CD4-positive, alpha-beta T cell (primary cell): ENCODE results near the gene CXCR2. TPM values are rescaled to one million over a fixed set of nuclear protein-coding genes. Genes with fewer than 3 reads are reported as not detected.

Source experiments
- ATAC-seq: fragments of 200-7000 bp; cut with Tn5 transposase; one replicate; pipeline ENCODE4 v1.10.0; 2022; ENCODE audit warnings: mild to moderate bottlenecking; ENCODE audit not compliant: poor library complexity
- CTCF ChIA-PET: fragments of 350-600 bp; sonication (Branson Sonifier 250); formaldehyde crosslinking; loops from one replicate; lab custom pipeline; 2021; ENCODE audit warnings: antibody characterized with exemption, inconsistent platforms; lab: Charles Lee
- POLR2A ChIA-PET: fragments of 350-600 bp; sonication (Branson Sonifier 250); formaldehyde crosslinking; loops from one replicate; lab custom pipeline; 2021; ENCODE audit warnings: antibody characterized with exemption, inconsistent platforms; lab: Charles Lee
- DNase-seq, 14 experiments: peaks; one replicate each; pipeline ENCODE4 v3.0.0-alpha.2; 2013 to 2020; ENCODE audit warnings: mixed read lengths in 2 of 14
- H3K27ac ChIP-seq, 2 donors: one replicate each; pipeline versions ENCODE4 v1.5.1 to v1.7.0; 2013; ENCODE audit warnings: low read length in 2 of 2, low read depth in 1 of 2, mild to moderate bottlenecking in 1 of 2
- H3K27me3 ChIP-seq, 2 experiments: 1 replicate in 1 of 2; 2 replicates in 1 of 2; pipeline versions ENCODE4 v1.6.1 to v1.7.0; 2013; ENCODE audit warnings: low read length in 2 of 2, control low read depth in 1 of 2, mild to moderate bottlenecking in 1 of 2, moderate library complexity in 1 of 2; ENCODE audit not compliant: insufficient read depth in 2 of 2, control insufficient read depth in 1 of 2
- H3K36me3 ChIP-seq: one replicate; pipeline ENCODE4 v1.6.1; 2013; ENCODE audit warnings: low read length, control low read depth; ENCODE audit not compliant: insufficient read depth
- H3K4me1 ChIP-seq: one replicate; pipeline ENCODE4 v1.6.1; 2013; ENCODE audit warnings: low read length, control low read depth; ENCODE audit not compliant: insufficient read depth
- H3K4me3 ChIP-seq: one replicate; pipeline ENCODE4 v1.5.1; 2013; ENCODE audit warnings: mild to moderate bottlenecking, low read length, moderate library complexity
- H3K9me3 ChIP-seq, 2 experiments: 1 replicate in 1 of 2; 2 replicates in 1 of 2; pipeline versions ENCODE4 v1.6.1 to v1.7.0; 2013; ENCODE audit warnings: low read length in 2 of 2, mild to moderate bottlenecking in 2 of 2, control low read depth in 1 of 2, moderate library complexity in 1 of 2; ENCODE audit not compliant: control insufficient read depth in 1 of 2, insufficient read depth in 1 of 2
- H3K27ac Mint-ChIP-seq: one replicate; pipeline ENCODE4 v1.8.0; 2020; ENCODE audit warnings: mixed read lengths
- H3K27me3 Mint-ChIP-seq: one replicate; pipeline ENCODE4 v1.8.0; 2021; ENCODE audit warnings: mixed read lengths
- H3K36me3 Mint-ChIP-seq: one replicate; pipeline ENCODE4 v1.8.0; 2021; ENCODE audit warnings: low read depth, mixed read lengths
- H3K4me1 Mint-ChIP-seq: one replicate; pipeline ENCODE4 v1.8.0; 2021; ENCODE audit warnings: low read depth, mixed read lengths
- H3K4me3 Mint-ChIP-seq: one replicate; pipeline ENCODE4 v1.8.0; 2020; ENCODE audit warnings: mild to moderate bottlenecking, mixed read lengths
- H3K9me3 Mint-ChIP-seq: one replicate; pipeline ENCODE4 v1.8.0; 2020; ENCODE audit warnings: mixed read lengths
- CTCF ChIP-seq: fragments of 200-600 bp; IDR thresholded peaks from one replicate; pipeline ENCODE4 v1.8.0; 2022; ENCODE audit warnings: antibody characterized with exemption, mild to moderate bottlenecking
- intact Hi-C, 2 experiments: fragments of 100-400 bp; cut with DNase I in 1 of 2; cut with micrococcal nuclease in 1 of 2; formaldehyde crosslinking; loops; one replicate each; pipeline versions ENCODE4 v1.15.1 to v1.9.0; 2023 to 2025; cut with DNase I, micrococcal nuclease
- total RNA-seq, 174 experiments: library from RNA in 2 of 174; stranded (reverse) in 2 of 174; gene quantifications; one replicate each; pipeline ENCODE4 v1.2.3 and lab custom pipeline; 2021 to 2026

CXCR2 gene
- total RNA-seq, 2 experiments from 2014 or later: not detected

- Mint-ChIP-seq H3K4me3 (no peak overlapping the region), H3K27ac (no peak overlapping the region), H3K4me1 (no peaks in the 10 kb centered on the region), H3K27me3 (peaks cover 3% of the 10 kb centered on the region), H3K36me3 (no peaks in the 10 kb centered on the region), H3K9me3 (peaks cover 2% of the 10 kb centered on the region)
- Histone ChIP-seq H3K36me3 (no peaks in the 10 kb centered on the region), H3K4me3 (no peak overlapping the region), H3K27me3 (no peaks in the 10 kb centered on the region), H3K27ac (no peak overlapping the region), H3K9me3 (no peaks in the 10 kb centered on the region), H3K4me1 (no peaks in the 10 kb centered on the region)
- TF ChIP-seq CTCF: no peak
- intact Hi-C loops: no loop called here
- ChIA-PET CTCF (no interaction called here), POLR2A (no interaction called here)
- DNase-seq (no peak), ATAC-seq (no peak)
Observed at GRCh38 chr2:218145124-218145523, 19.3 kb downstream of the CXCR2 start.

DNA sequence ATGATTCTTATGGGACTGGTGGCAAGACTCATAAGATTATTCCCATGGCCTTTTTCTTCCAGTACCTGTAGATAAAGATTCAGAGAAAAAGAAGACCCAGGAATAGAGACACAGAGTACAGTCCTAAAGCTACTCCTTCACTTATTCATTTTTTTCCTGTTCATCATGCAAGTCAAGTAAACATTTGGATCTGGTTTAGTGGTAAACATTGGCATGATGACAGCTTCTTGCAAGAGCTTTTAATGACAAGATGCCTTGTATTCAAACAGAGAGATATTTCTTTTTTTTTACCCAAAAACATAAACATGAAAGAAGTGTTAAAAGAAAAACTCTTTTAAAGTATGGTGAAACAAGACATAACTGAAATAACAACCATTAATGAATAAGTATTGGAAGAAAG lies 20.2 kb downstream of the CXCR2 start:
- DNase-seq: no peak
- Histone ChIP-seq H3K36me3 (no peaks in the 10 kb centered on the region), H3K27me3 (no peaks in the 10 kb centered on the region), H3K4me1 (no peaks in the 10 kb centered on the region), H3K9me3 (no peaks in the 10 kb centered on the region), H3K27ac (no peak overlapping the region), H3K4me3 (no peak overlapping the region)
- Mint-ChIP-seq H3K27ac (no peak overlapping the region), H3K4me1 (no peaks in the 10 kb centered on the region), H3K9me3 (peaks cover 2% of the 10 kb centered on the region), H3K36me3 (no peaks in the 10 kb centered on the region), H3K27me3 (no peaks in the 10 kb centered on the region), H3K4me3 (no peak overlapping the region)
- no peak for ATAC-seq
- ChIA-PET CTCF (no interaction called here), POLR2A (no interaction called here)
- intact Hi-C loops: no loop called here
- TF ChIP-seq CTCF: no peak

DNA sequence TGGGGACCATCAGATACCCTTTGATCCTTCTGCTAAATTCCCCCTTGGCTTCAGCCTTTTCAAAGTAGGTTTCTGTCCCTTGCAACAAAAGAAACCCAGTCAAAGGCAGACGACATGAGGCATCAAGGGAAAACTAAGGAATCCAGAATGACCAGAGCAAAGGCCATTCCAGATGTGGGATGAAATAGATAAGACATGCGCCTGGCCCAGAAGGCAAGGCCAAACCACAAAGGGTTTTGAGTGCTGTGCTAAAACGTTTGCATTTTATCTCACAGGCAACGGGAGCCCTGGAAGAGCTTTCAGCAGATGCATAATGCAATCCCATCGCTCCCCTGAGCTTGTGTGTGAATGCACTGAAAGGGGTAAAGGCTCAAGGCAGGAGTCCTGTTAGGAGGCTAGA lies 23.3 kb downstream of the CXCR2 start:
- intact Hi-C loops: no loop called here
- H3K36me3 Mint-ChIP-seq: no peaks in the 10 kb centered on the region
- Histone ChIP-seq H3K4me1 (no peaks in the 10 kb centered on the region), H3K36me3 (no peaks in the 10 kb centered on the region), H3K27me3 (no peaks in the 10 kb centered on the region), H3K27ac (no peak overlapping the region), H3K9me3 (no peaks in the 10 kb centered on the region), H3K4me3 (no peak overlapping the region)
- no peak overlapping the region for H3K4me3 Mint-ChIP-seq
- no peak for DNase-seq
- ChIA-PET POLR2A (no interaction called here), CTCF (no interaction called here)
- H3K9me3 Mint-ChIP-seq: peaks cover 2% of the 10 kb centered on the region
- no peak for TF ChIP-seq CTCF
- H3K27me3 Mint-ChIP-seq: no peaks in the 10 kb centered on the region
- ATAC-seq: no peak
- H3K27ac Mint-ChIP-seq: no peak overlapping the region
- H3K4me1 Mint-ChIP-seq: no peaks in the 10 kb centered on the region
